Cardiac muscle cell (in vitro differentiated cells and primary cell): ENCODE measurements around the gene UBE2L6. TPM values are rescaled to one million over a fixed set of nuclear protein-coding genes. Genes with fewer than 3 reads are reported as not detected.
A peak's percentile ranks its signal among the peaks of the same experiment; 100 is the strongest.

Experiments used
- DNase-seq, 2 donors: peaks; one replicate each; pipeline versions ENCODE4 v3.0.0 to v3.0.0-alpha.2; 2010 to 2017; ENCODE audit warnings: low read depth in 1 of 2, low spot score in 1 of 2
- H3K27ac ChIP-seq: fragments of 200-600 bp; sonication (generic); 2 replicates; pipeline ENCODE4 v1.5.1; 2016
- H3K27me3 ChIP-seq: fragments of 200-600 bp; sonication (generic); 2 replicates; pipeline ENCODE4 v1.6.0; 2016; ENCODE audit warnings: control low read depth
- H3K36me3 ChIP-seq: fragments of 200-600 bp; sonication (generic); 2 replicates; pipeline ENCODE4 v1.5.1; 2016; ENCODE audit warnings: control low read depth
- H3K4me1 ChIP-seq: fragments of 200-600 bp; sonication (generic); 2 replicates; pipeline ENCODE4 v1.8.1; 2017; ENCODE audit warnings: low read depth, mild to moderate bottlenecking, mixed run types
- H3K4me3 ChIP-seq: fragments of 200-600 bp; sonication (generic); 2 replicates; pipeline ENCODE4 v1.5.1; 2016; ENCODE audit warnings: mild to moderate bottlenecking
- H3K9me3 ChIP-seq: fragments of 200-600 bp; sonication (generic); 2 replicates; pipeline ENCODE4 v1.5.1; 2017; ENCODE audit warnings: low read depth, mild to moderate bottlenecking, control low read depth
- polyA plus RNA-seq: library from polyadenylated mRNA; unstranded; fragments of >200 nt; fragmentation: Nextera tagmentation; extraction: Ambion mirVana; gene quantifications from 2 replicates; pipeline ENCODE4 v1.2.1, GENCODE V29; 2016
- total RNA-seq: library from RNA; depleted of rRNA; stranded (reverse); fragments of >200 nt; gene quantifications from 2 replicates; pipeline ENCODE4 v1.2.3, GENCODE V29; 2016
- TF ChIP-seq, protein P1 (sequence below): IDR thresholded peaks from 2 replicates; pipeline ENCODE4 v1.5.1; 2012; ENCODE audit warnings: low read depth, mild to moderate bottlenecking, low read length

UBE2L6 gene
- total and polyA plus RNA-seq, 2 experiments from 2014 or later: 129 to 158 TPM

DNA sequence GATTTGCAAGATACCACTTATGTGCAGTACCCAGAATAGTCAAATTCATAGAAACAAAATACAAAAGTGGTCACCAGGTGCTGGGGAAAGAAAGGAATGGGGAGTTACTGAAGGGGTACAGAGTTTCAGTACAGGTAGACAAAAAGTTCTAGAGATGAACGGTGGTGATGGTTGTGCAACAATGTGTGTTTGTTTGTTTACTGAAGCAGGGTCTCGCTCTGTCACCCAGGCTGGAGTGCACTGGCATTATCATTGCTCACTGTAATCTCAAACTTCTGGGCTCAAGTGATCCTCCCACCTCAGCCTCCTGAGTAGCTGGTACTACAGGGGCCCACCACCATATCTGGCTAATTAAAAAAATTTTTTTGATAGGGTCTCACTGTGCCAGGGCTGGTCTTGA, 12.1 kb downstream of the UBE2L6 start:
- Histone ChIP-seq H3K27ac (no peak overlapping the region), H3K4me1 (no peaks in the 10 kb centered on the region), H3K36me3 (peaks cover 46% of the 10 kb centered on the region), H3K9me3 (no peaks in the 10 kb centered on the region), H3K27me3 (no peaks in the 10 kb centered on the region), H3K4me3 (no peak overlapping the region)
- no peak for DNase-seq
- TF ChIP-seq, protein P1, sequence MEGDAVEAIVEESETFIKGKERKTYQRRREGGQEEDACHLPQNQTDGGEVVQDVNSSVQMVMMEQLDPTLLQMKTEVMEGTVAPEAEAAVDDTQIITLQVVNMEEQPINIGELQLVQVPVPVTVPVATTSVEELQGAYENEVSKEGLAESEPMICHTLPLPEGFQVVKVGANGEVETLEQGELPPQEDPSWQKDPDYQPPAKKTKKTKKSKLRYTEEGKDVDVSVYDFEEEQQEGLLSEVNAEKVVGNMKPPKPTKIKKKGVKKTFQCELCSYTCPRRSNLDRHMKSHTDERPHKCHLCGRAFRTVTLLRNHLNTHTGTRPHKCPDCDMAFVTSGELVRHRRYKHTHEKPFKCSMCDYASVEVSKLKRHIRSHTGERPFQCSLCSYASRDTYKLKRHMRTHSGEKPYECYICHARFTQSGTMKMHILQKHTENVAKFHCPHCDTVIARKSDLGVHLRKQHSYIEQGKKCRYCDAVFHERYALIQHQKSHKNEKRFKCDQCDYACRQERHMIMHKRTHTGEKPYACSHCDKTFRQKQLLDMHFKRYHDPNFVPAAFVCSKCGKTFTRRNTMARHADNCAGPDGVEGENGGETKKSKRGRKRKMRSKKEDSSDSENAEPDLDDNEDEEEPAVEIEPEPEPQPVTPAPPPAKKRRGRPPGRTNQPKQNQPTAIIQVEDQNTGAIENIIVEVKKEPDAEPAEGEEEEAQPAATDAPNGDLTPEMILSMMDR: no peak

DNA sequence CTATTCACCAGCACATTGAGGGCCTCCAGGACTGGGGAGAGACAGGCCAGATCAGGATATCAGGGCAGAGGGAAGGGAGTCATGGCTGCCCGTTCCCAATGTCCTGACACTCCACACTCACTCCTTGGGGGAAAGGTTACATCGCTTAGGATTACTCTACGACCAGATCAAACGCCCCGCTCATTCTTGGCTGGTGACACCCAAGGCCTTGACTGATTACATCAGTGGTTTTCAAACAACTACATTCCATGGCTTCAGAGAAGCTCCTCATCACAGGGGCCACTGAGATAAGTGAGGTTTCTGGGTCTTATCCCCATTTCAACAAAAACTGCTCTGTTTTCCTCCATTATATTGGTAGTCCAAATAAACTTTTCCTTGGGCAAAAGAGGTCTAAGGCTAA, 15.0 kb downstream of the UBE2L6 start:
- TF ChIP-seq, protein P1: no peak
- DNase-seq: no peak
- Histone ChIP-seq H3K9me3 (no peaks in the 10 kb centered on the region), H3K4me3 (no peak overlapping the region), H3K27me3 (no peaks in the 10 kb centered on the region), H3K36me3 (peaks cover 32% of the 10 kb centered on the region), H3K27ac (no peak overlapping the region), H3K4me1 (no peaks in the 10 kb centered on the region)

DNA sequence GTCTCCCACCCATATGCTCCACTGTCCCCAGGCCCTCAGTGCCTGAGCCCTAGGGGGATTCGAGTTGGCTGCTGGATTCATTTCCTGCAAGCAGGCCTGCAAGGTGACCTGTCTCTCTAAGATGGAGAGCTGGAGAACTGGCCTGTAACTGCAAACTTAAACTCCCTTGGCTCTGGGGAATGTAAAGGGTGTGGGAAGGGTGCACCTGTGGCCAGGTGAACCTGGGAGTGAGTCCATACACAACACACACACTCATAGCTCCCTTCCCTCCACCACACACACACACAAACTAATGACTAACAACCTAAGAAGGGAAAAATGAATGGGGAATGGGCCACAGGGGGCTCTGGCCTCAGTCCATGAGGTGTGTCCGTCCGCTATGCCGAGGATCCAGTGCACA, 15.5 kb downstream of the UBE2L6 start:
- Histone ChIP-seq H3K9me3 (no peaks in the 10 kb centered on the region), H3K27ac (no peak overlapping the region), H3K4me1 (no peaks in the 10 kb centered on the region), H3K4me3 (no peak overlapping the region), H3K27me3 (no peaks in the 10 kb centered on the region), H3K36me3 (peaks cover 32% of the 10 kb centered on the region)
- DNase-seq: no peak
- TF ChIP-seq, protein P1: no peak

DNA sequence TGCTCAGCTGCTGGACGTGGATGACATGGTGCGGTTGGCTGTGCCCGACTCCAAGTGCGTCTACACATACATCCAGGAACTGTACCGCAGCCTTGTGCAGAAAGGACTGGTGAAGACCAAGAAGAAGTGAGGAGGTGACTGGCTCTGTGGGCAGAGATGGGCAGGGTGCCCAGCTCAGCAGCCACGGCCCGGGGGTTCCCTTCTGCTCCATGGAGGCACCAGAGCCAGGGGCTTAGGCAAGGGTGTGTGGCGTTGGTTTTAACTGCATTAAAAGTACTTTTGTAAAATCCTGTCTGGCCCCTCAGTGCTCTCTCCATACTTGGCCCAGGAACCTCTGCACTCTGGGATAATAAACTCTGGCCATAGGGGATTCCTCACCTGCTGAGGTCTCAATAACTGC, 17.5 kb downstream of the UBE2L6 start:
- peaks cover 29% of the 10 kb centered on the region for H3K36me3 ChIP-seq
- TF ChIP-seq, protein P1: no peak

DNA sequence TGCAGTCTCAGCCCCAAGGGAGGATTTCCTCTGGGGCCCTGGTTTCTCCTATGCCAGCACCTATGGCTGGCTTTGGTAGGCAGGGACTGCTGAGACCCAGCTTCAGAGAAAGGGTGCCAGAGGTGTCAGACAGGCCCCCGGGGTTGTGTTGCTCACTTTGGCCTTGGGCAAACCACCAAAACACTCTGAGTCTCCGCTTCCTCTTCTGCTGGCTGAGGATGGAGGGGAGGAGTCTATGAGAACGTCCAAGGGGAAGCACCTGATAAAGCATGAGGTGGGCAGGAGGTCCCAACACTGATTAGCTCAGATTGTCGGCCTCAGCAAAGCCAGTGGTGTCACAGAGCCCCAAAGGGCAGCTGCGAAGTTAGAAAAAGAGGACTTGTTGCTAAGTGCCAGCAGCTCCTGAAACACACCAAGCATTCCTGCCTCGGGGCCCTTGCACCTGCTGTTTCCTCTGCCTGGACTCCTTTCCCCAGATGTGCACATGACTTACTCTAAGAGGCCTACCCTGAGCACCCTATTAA, 19.6 kb downstream of the UBE2L6 start:
- H3K27ac ChIP-seq: no peak overlapping the region
- no peak for DNase-seq

More for the DNA sequence above, 17.5 kb downstream of the UBE2L6 start:
- Histone ChIP-seq H3K9me3 (no peaks in the 10 kb centered on the region), H3K4me3 (no peak overlapping the region), H3K4me1 (no peaks in the 10 kb centered on the region), H3K27me3 (no peaks in the 10 kb centered on the region), H3K27ac (peak overlapping the region; percentile 54)
- no peak for DNase-seq

More for the DNA sequence above, 19.6 kb downstream of the UBE2L6 start:
- no peaks in the 10 kb centered on the region for H3K4me1 ChIP-seq
- H3K4me3 ChIP-seq: no peak overlapping the region
- H3K9me3 ChIP-seq: no peaks in the 10 kb centered on the region
- no peaks in the 10 kb centered on the region for H3K27me3 ChIP-seq
- TF ChIP-seq, protein P1: no peak
- H3K36me3 ChIP-seq: peaks cover 15% of the 10 kb centered on the region
